H1 (cell line): ENCODE results near the gene STT3B. TPM values are rescaled to one million over a fixed set of nuclear protein-coding genes. Genes with fewer than 3 reads are reported as not detected.

Experiments
- BCL11A ChIP-seq, 2 experiments: IDR thresholded peaks; one replicate each; pipeline ENCODE4 v1.6.1; 2011; ENCODE audit warnings: low read depth in 2 of 2, low read length in 2 of 2, mild to moderate bottlenecking in 2 of 2
- CBX5 ChIP-seq: fragments of 300-800, 300-1000 bp; sonication (generic); IDR thresholded peaks from 2 replicates; pipeline ENCODE4 v1.7.1; 2016; ENCODE audit warnings: antibody characterized with exemption, low read length, low read depth
- CBX8 ChIP-seq: fragments of 300-800, 300-1000 bp; sonication (generic); IDR thresholded peaks from 2 replicates; pipeline ENCODE4 v1.7.1; 2016; ENCODE audit warnings: low read depth, low read length, borderline replicate concordance
- CHD1 ChIP-seq: IDR thresholded peaks from 2 replicates; pipeline ENCODE4 v1.6.1; 2012; ENCODE audit warnings: low read depth, low read length, improper control_type of control experiment
- CHD2 ChIP-seq: IDR thresholded peaks from 2 replicates; pipeline ENCODE4 v1.6.1; 2012; ENCODE audit warnings: low read length, improper control_type of control experiment
- CHD7 ChIP-seq: fragments of 300-600 bp; sonication (generic); IDR thresholded peaks from 2 replicates; pipeline ENCODE4 v1.7.1; 2012; ENCODE audit warnings: low read length, moderate library complexity, mild to moderate bottlenecking, inconsistent platforms; ENCODE audit not compliant: insufficient replicate concordance
- CTCF ChIP-seq, 3 experiments: IDR thresholded peaks; 1 replicate in 2 of 3; 2 replicates in 1 of 3; pipeline versions ENCODE4 v1.5.1 to v1.6.1; 2011; ENCODE audit warnings: low read length in 3 of 3, mild to moderate bottlenecking in 3 of 3, inconsistent platforms in 2 of 3, low read depth in 1 of 3, moderate library complexity in 1 of 3; ENCODE audit not compliant: insufficient read depth in 1 of 3; ENCODE audit errors: control extremely low read depth in 1 of 3
- HDAC6 ChIP-seq: IDR thresholded peaks from one replicate; pipeline ENCODE4 v1.7.1; 2012; ENCODE audit warnings: low read depth, mild to moderate bottlenecking, inconsistent platforms, low read length, moderate library complexity
- NRF1 ChIP-seq: IDR thresholded peaks from 2 replicates; pipeline ENCODE4 v1.6.1; 2011; ENCODE audit warnings: mild to moderate bottlenecking, low read depth, low read length, improper control_type of control experiment
- RXRA ChIP-seq: IDR thresholded peaks from 2 replicates; pipeline ENCODE4 v1.6.1; 2011; ENCODE audit warnings: low read depth, mild to moderate bottlenecking, low read length, moderate library complexity; ENCODE audit not compliant: insufficient read depth
- polyA plus RNA-seq, 7 experiments: library from polyadenylated mRNA; depleted of rRNA in 3 of 7; stranded (reverse) in 5 of 7; unstranded in 2 of 7; fragments of >200 nt in 5 of 7; fragments of 200-250 nt in 2 of 7; gene quantifications; 1 replicate in 5 of 7; 2 replicates in 1 of 7; 4 replicates in 1 of 7; pipeline versions ENCODE4 v1.2.1 to v1.2.3, GENCODE V29; 2011 to 2013; ENCODE audit warnings: missing spikeins in 2 of 7, mixed read lengths in 2 of 7
- total RNA-seq: library from RNA; stranded (reverse); fragmentation: NEBNext Ultra II Directional; extraction: Animal tissue kit (Norgen Biotek cat#: 25700); gene quantifications from 2 replicates; pipeline ENCODE4 v1.2.1, GENCODE V29; 2021

Gene STT3B
- total and polyA plus RNA-seq, 2 of the 8 experiments (the other 6 are each of a cell fraction or from before 2014, with no cell fraction given): 43.5 to 134 TPM

- TF ChIP-seq CHD7 (no peak), CHD2 (no peak), BCL11A (IDR thresholded peaks at IDR 0.05; ENCODE audit: low read depth in 2 of 2, low read length in 2 of 2) (no peak), HDAC6 (no peak), CHD1 (no peak), CTCF (IDR thresholded peaks at IDR 0.05; ENCODE audit: control extremely low read depth in 1 of 3, insufficient read depth in 1 of 3, low read depth in 1 of 3, low read length in 3 of 3) (no peak), NRF1 (no peak), RXRA (no peak), CBX8 (no peak), CBX5 (no peak)
These were observed 18.2 kb upstream of the STT3B start (continued) for GRCh38 chr3:31514570-31514969.
